ENCODE data around the gene ZSWIM7.
A peak's percentile ranks its signal among the peaks of the same experiment; 100 is the strongest.

ZSWIM7 gene

GRCh38 chr17:15999141-15999973, at the start of gene ZSWIM7, which contains the start of gene TTC19:
Gene ZSWIM7 (minus strand): TSS chr17:15999704. CDS start chr17:15999594, 110 bp downstream.
Gene TTC19 (plus strand): TSS chr17:15999824. CDS start chr17:15999849, 25 bp downstream.
- peak; percentile 85 for DNase-seq (ENCODE audit: low read depth)

- DNase-seq (ENCODE audit: low read depth), result no peak
These were observed 49.4 kb upstream of the ZSWIM7 start for GRCh38 chr17:16048811-16049449.

- DNase-seq (ENCODE audit: low read depth), result no peak
These were observed 47.5 kb upstream of the ZSWIM7 start for GRCh38 chr17:16046966-16047365.

- no peak for DNase-seq (ENCODE audit: low read depth)
These were observed 45.0 kb upstream of the ZSWIM7 start for GRCh38 chr17:16044487-16044886.

GRCh38 chr17:16040710-16041251, 41.3 kb upstream of the ZSWIM7 start:
- peak; percentile 82 for DNase-seq (ENCODE audit: low read depth)

GRCh38 chr17:16037636-16038035, 38.1 kb upstream of the ZSWIM7 start:
- DNase-seq (ENCODE audit: low read depth), result peak; percentile 17

GRCh38 chr17:16036261-16036660, 36.8 kb upstream of the ZSWIM7 start:
- no peak for DNase-seq (ENCODE audit: low read depth)

GRCh38 chr17:16033729-16034349, 34.3 kb upstream of the ZSWIM7 start:
- no peak for DNase-seq (ENCODE audit: low read depth)

GRCh38 chr17:16027708-16028584, 28.4 kb upstream of the ZSWIM7 start:
- DNase-seq (ENCODE audit: low read depth), result peak; percentile 87

GRCh38 chr17:16026895-16027294, 27.4 kb upstream of the ZSWIM7 start:
- no peak for DNase-seq (ENCODE audit: low read depth)

- DNase-seq (ENCODE audit: low read depth), result no peak
These were observed 25.7 kb upstream of the ZSWIM7 start for GRCh38 chr17:16025202-16025601.

- no peak for DNase-seq (ENCODE audit: low read depth)
These were observed 24.4 kb upstream of the ZSWIM7 start for GRCh38 chr17:16023881-16024280.

GRCh38 chr17:16019347-16019746, 19.8 kb upstream of the ZSWIM7 start:
- no peak for DNase-seq (ENCODE audit: low read depth)

- peak; percentile 68 for DNase-seq (ENCODE audit: low read depth)
These were observed 14.5 kb upstream of the ZSWIM7 start for GRCh38 chr17:16013943-16014407.

GRCh38 chr17:16007439-16007838, 7.9 kb upstream of the ZSWIM7 start:
- DNase-seq (ENCODE audit: low read depth), result no peak

- no peak for DNase-seq (ENCODE audit: low read depth)
These were observed 6.1 kb upstream of the ZSWIM7 start for GRCh38 chr17:16005636-16006035.

GRCh38 chr17:16003841-16004240, 4.3 kb upstream of the ZSWIM7 start:
- DNase-seq (ENCODE audit: low read depth), result no peak

GRCh38 chr17:16002708-16003260, 3.3 kb upstream of the ZSWIM7 start:
- DNase-seq (ENCODE audit: low read depth), result no peak

- DNase-seq (ENCODE audit: low read depth), result no peak
These were observed 1.9 kb upstream of the ZSWIM7 start for GRCh38 chr17:16001226-16001897.

- DNase-seq (ENCODE audit: low read depth), result no peak
These were observed 697 bp upstream of the ZSWIM7 start for GRCh38 chr17:15999974-16000827.

Data from stromal cell of bone marrow (primary cell).